ENCODE data around the gene ATXN1.

- no peak for TF ChIP-seq EZH2 (IDR thresholded peaks at IDR 0.05; ENCODE audit: insufficient read depth, poor library complexity, severe bottlenecking)
- no peak for TF ChIP-seq EZH2phosphoT487 (IDR thresholded peaks at IDR 0.05; ENCODE audit: insufficient read depth, low read depth)
Measured at GRCh38 chr6:16511723-16512489, 249.4 kb downstream of the ATXN1 start.

All from GM23248 (cell line).